ENCODE data around the gene NEURL4.

NEURL4 gene

GRCh38 chr17:7295230-7296180 lies 33.6 kb downstream of the NEURL4 start:
- DNase-seq, result no peak

GRCh38 chr17:7294614-7295153 lies 34.5 kb downstream of the NEURL4 start, which contains the start of gene YBX2:
TSS of gene YBX2 (minus strand) at chr17:7294639. CDS start at chr17:7294500, 139 bp downstream.
- DNase-seq, result peak; percentile 86

DNA sequence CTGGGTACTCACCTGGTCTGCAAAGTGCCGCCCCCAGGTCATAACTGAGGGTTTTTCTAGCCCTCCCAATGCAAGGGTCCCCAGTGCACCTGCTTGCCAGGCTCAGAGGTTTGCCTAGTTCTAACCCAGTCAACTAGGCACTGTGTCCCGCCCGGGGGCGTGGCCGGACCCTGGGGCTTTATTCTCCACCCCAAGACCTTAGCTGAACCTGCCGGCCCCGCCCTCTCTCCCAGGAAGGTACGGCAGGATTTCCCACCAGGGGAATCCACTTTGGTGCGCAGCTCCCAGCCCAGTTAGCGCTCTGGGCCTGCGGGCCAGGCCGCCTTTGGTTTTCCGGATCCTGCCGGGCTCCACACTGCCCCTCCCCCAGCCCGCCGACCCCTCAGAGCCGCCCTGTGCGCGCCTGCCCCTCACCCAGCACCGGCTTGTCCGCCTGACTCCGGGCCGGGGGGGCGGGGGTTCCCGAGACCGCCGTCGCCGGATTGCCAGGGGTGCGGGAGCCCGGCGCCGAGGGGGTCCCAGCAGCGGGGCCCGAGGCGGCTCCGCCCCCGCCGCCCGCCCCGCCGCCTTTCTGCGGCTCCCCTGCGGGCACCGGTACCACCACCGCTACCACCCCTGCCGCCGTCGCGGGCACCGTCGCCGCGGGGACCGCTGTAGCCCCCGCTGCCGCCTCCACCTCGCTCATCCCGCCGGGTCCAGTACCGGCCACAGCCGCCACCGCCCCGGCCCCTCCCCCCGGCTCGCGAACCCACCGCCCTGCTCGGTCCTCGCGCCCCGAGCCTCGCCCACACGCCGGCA lies 35.1 kb downstream of the NEURL4 start:
- no peak for DNase-seq

GRCh38 chr17:7293159-7293558 lies 36.0 kb downstream of the NEURL4 start:
- DNase-seq, result no peak

GRCh38 chr17:7292729-7293128 lies 36.4 kb downstream of the NEURL4 start:
- no peak for DNase-seq

DNA sequence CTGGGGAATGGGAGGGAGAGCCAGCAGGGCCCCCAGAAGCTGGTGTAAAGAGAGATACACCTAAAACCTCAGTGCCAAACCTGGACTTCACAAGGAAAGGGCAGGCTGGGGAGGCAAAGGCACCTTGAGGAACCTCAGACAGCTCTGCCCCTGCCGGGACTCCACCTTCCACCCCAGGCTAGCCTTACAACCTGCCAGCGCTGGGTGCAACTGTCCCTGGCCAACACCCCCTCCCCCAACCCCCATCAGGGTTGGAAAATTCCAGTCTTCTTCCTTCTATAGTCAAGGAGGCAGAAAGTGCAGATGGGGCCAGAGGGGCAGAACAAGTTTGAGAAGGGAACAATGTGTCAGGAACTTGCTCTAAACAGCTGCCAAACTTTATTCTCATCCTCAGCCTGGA lies 36.9 kb downstream of the NEURL4 start:
- DNase-seq, result no peak

GRCh38 chr17:7290685-7291084 lies 38.5 kb downstream of the NEURL4 start:
- no peak for DNase-seq

GRCh38 chr17:7290166-7290565 lies 39.0 kb downstream of the NEURL4 start:
- DNase-seq, result no peak

- no peak for DNase-seq
Observed at GRCh38 chr17:7289256-7290032, 39.7 kb downstream of the NEURL4 start.

GRCh38 chr17:7285679-7286078 lies 43.5 kb downstream of the NEURL4 start:
- no peak for DNase-seq

DNA sequence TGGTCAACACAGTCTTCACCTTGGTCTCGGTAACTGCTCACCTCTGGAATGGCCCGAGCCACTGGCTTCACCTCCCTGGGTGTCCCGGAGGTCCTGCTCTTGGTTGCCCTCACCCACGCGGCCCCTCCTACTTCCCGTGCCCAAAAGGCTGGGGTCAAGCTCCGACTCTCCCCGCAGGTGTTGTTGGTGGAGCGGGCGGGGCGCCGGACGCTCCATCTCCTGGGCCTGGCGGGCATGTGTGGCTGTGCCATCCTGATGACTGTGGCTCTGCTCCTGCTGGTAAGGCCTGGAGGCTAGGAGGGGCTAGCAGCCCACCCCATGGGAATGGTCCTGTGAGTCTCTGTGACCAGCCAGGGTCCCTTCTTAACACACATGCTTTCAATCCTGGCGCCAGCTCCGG lies 44.2 kb downstream of the NEURL4 start:
- no peak for DNase-seq

DNA sequence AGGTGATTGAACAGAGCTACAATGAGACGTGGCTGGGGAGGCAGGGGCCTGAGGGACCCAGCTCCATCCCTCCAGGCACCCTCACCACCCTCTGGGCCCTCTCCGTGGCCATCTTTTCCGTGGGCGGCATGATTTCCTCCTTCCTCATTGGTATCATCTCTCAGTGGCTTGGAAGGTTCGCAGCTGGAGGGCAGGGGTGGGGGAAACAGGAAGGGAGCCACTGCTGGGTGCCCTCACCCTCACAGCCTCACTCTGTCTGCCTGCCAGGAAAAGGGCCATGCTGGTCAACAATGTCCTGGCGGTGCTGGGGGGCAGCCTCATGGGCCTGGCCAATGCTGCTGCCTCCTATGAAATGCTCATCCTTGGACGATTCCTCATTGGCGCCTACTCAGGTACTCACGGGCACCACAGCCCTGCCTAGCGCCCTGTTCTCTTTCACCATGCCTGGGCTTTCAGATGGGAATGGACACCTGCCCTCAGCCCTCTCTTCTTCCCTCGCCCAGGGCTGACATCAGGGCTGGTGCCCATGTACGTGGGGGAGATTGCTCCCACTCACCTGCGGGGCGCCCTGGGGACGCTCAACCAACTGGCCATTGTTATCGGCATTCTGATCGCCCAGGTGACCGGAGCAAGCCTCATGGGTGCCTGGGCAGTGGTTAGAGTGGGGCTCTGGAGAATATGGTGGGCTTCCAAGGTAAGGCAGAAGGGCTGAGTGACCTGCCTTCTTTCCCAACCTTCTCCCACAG lies 45.5 kb downstream of the NEURL4 start:
- DNase-seq, result no peak

DNA sequence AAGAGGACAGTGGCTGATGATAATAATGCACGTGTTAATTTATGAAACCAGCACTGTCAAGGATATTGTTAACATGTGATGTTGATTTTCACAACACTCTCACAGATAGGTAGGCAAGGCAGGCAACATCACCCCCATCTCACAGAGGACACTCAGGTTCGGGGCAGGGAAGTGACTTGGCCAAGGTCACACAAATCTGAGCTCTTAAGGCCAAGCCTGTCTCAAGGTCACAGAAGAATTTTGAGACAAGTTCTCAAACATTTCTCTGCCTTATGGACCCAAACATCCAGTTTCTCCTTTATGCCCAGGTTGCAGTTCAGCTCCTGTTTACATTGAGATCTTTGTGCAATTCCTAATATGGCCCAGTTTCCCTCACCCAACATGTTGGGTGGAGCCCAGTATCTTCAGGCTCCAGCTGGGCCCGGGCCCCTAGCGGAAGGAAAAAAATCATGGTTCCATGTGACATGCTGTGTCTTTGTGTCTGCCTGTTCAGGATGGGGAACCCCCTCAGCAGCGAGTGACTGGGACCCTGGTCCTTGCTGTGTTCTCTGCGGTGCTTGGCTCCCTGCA lies 46.3 kb downstream of the NEURL4 start:
- no peak for DNase-seq

DNA sequence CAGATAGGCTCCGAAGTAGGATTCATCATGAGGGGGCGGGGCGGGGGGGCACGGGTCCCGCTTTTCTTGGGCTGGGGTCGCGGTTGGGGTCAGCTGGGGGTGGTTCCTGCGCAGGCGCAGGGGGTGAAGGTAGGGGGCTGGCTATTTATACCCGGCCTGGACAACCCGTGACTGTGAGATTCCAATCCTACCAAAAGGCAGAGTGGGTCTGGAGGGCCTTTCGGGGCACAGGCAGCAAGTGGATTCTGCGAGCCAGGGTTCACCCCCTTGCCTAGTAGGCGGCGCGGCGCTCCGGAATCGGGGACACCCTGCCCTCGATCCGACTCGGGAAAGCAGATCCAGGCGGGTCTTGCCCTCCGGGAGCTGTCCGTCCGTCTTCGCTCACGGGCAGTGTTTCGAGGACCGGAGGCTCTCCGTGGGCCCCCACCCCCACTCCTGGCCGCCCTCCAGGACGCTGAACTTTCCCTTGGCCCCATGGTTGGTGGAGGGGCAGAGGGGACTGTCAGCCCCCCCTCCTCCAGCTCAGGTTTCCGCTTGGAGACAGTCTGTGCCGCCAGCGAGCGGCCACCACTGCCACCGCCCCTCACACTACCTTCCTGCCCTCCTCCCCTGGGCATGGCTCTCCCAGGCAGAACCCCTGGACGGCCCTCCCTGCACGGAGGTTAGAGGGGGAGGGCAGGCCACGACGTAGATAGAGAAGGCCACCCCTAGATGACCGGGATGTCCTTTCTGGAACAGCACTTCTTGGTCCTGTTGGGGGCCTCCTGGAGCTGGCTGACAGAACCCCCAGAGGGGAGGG lies 47.0 kb downstream of the NEURL4 start:
- DNase-seq, result no peak

- peak; percentile 90 for DNase-seq
Observed at GRCh38 chr17:7281074-7281952, 47.8 kb downstream of the NEURL4 start, which contains the start of gene SLC2A4. TSS of gene SLC2A4 (plus strand) at chr17:7281718. CDS start at chr17:7281935, 217 bp downstream.

DNA sequence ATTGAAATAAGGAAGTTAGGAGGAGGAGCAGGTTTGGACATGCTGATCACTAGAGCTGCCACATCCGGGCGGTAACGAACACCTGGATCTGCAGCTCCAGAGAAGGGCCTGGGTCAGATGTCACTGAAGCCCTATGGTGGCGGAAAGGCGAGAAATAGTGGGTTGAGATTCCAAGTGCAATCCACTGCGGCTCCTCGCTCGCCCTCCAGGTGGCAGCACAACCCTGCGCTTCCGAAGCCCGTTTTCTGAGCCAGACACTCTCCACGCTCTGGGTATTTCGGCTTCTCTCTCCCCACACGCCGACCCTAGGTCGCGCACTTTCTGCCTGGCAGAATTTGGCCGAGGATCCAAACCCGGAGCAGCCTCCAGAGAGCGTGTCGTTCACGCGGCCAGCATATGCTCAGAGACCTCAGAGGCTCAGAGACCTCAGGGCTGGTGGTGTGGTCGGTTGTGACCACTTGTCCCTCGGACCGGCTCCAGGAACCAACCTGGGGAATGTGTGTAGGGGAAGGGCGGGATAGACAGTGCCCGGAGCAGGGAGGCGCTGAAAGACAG lies 48.5 kb downstream of the NEURL4 start:
- peak; percentile 89 for DNase-seq

DNA sequence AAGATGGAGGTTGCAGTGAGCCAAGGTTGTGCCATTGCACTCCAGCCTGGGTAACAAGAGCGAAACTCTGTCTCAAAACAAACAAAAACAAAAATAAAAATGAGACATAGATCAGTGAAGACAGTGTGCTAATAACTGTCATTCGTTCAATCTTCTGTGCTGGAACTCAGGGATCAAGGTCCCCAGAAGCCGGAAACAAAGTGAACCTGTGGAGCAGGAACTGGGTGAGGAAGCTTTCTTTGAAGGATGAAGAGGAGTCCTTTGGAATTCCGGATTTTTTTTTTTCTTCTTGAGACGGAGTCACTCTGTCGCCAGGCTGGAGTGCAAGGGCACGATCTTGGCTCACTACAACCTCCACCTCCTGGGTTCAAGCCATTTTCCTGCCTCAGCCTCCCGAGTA lies 49.7 kb downstream of the NEURL4 start:
- no peak for DNase-seq

DNA sequence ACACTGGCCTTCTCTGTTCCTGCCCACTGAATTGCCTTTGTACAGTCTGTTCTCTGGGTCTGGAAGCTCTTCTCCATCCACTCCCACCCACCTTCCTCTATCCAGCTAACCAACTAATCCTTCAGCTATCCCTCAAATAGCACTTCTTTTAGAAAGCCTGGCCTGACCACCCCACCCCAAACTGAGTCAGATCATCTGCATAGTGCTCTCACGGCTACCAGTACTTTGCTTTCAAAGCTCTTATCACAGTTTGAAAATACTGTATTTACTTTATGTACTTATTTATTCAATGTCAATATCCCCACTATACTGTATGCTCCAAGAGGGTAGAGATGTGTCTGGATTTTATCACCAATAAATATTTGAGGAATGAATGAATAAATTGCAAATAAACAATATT lies 62.4 kb downstream of the NEURL4 start:
- no peak for DNase-seq

Data from CD4-positive, alpha-beta T cell treated with Interleukin-10 for 1 hour (primary cell).